NCI-H146 treated with DMSO at 0.1 percent for 48 hours (cell line): ENCODE data around the gene MYL5.
"Not testable (repeated sequence)": the region's sequence is repeated elsewhere in the genome, so short reads cannot be mapped to it uniquely, and the experiment has no call there.

ENCODE experiments used
- DNase-seq: peaks from one replicate; lab custom pipeline; 2025; ENCODE audit not compliant: unreplicated experiment; lab: John Stamatoyannopoulos, UW

Gene MYL5

GRCh38 chr4:674172-675035 is at the start of gene MYL5, which contains the start of gene ATP5ME:
MYL5 (plus strand) TSS chr4:674542; CDS start chr4:678027, 3,485 bp downstream.
ATP5ME (minus strand) TSS chr4:674276; CDS start chr4:674247, 29 bp downstream.
- peak; percentile 80 for DNase-seq

DNA sequence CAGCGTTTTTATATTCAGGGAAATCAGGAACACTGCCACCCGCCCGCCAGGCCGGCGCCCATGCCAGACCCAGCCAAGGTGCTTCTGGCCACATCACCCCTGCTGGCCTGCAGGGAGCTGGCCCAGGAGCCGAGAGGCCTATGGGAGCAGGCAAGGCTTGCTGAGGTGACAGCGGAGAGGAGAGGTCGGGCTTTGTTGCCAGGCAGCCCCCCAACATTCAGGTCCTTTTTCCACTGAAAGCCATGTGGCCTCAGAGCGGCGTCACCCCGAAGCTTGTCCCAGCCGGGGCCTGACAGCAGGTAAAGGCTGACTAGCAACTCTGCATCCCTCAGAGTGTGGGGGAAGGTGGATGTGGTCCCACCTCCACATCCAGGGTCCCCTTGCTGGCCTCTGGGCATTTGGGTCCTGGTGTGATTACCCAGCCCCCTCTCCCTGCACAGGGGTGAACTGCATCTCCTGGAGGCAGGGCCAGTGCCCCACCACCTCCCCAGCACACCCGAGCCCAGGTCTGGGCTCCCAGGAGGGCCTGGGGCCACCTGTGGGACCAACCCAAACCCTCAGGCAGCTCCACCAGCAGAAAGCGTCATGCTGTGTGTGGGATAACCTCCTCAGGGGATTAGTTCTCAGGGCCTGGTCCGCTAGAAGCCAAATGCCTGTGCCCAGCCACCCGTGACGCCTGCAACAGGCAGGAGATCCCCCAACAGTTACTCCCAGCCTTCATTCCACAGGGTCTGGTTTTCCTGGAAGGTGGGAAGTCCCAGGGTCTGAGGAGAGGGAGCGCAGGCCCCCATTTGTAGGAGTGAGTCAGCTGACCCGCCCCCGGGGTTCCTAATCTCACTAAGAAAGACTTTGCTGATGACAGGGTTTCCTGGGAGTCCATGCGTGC is 49.4 kb upstream of the MYL5 start, which contains the start of gene PDE6B:
PDE6B (plus strand) TSS at position 869 of the 886 bp plus-strand sequence. CDS start 54 bp downstream, outside the sequence.
- DNase-seq: no peak

- DNase-seq: no peak
Observed at GRCh38 chr4:625631-626161, 48.6 kb upstream of the MYL5 start.

DNA sequence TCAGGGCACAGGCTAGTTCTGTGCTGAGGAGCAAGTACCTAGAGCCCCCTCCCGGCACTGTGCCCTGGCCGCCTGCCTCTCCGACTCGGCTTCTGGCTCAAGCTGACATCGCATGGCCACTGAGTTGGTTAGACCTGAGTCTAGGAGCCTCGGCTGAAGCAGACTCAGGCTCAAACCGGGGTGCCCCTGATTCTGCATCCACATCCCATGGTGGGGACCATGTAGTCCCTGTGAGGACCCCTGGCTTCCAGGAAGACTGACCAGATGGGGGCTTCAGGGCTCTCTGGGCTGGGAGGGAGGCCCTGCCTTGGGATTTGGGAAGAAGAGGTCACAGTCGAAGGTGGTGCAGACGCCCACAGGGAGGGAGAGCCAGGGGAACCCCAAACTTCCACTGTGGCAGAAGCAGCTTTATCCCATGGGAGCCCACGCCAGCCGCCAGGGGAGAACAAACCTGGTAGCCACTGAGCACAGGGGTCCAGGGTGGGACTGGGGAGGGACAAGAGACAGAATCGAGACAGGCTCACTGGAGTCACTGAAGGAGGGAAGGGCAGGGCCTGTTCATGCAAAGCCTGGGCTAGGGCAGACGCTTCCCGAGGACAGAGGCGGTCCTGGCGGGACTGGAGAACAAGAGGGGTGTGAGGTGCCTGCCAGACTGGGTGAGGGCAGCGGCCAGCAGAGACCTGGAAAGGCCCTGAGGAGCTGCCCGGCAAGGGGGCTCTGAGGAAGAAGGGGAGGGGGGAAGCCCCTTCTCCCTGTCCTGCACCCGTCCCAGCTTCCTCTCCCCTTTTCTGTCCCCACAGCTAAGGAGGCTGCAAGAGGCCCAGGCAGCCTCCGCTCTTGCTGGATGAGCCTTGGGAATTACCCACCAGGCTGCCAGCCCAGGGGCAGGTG is 47.9 kb upstream of the MYL5 start:
- no peak for DNase-seq

DNA sequence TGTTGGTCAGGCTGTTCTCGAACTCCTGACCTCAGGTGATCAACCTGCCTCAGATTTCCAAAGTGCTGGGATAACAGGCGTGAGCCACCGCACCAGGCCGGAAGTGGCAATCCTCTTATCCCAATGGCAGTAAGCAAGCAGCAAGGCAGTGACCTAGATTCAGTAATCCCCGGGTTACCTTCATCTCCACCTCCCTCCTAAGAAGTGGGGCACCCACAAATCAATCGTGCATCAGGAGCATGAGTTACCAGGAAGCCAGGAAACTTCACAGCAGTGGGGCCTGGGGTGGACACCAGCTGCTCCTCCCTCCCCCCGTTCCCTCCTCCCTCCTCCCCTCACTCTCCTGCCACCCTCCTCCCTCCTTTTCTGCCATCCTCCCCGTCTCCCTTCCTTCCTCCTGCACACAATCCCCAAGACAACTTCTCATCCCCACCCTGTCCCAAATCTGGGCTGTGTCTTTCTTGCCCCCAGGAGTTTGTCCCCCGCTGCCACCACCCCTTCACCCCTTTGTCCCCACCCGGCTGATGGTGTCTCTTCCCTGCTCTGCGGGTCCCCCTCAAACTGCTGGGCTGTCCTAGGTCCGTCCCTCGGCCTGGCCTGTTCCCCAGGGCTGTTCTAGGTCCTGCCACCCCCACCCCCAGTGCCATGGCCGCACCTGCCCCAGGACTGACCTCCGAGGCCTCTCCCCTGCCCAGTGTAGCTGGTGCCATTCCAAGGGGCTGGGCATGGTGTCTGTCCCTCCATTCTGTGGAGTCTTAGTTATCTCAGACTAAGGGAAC is 46.8 kb upstream of the MYL5 start:
- no peak for DNase-seq

DNA sequence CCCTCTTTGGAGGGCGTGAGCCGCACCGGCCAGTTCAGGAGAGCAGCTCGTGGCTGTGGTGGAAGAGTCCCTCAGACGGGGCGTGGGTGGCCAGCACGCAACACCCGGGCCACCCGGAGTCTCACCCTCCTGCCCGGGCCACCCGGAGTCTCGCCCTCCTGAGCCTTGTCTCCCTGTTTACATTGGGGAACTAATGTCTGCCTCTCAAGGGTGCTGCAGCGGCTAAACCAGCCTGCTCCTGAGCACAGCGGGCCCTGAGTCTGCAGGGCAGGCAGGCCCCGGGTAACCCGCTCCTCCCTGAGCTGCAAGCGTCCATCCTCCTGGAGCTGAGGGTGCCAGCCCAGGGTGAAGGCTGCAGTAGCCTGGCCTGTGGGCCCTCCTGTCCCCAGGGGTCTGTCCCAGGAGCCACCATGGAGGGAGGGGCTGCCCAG is 46.0 kb upstream of the MYL5 start:
- DNase-seq: no peak

DNA sequence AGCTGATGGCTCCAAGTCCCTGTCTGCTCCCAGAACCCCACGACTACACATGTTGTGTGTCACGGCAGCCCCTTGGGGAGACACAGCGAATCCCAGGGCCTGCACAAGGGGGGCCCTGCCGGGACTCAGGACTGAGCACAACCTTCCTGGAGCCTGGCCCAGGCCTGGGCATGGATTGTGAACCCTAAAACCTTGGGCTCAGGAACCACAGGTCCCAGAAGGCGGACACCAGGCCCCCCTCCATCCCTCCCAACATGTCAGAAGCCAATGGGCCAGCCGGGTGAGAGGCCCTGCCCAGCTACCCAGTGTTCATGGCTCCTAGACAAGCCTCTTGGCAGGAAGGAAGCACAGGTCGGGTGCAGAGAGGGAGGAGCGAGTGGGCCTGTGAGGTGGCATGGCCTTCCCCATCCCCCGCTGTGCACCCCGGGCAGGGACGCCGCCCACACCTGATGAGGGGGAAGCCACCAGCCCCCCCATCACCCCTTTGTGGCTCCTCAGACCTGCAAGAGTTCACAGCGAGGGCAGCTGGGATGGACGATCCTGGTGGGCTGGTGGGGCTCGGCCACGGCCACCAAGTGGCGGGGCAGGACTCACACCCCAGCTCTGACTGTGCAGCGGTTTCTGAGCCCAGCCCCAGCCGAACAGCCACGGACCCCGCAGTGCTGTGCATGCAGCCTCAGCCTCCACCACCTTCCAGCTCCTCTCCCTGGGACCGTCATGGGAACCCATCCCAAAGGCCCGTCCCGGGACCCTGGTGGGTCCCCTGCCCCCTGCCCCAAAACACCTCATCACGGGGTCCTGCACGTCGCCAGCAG is 45.3 kb upstream of the MYL5 start:
- DNase-seq: no peak

GRCh38 chr4:629636-629914 is 44.8 kb upstream of the MYL5 start:
- no peak for DNase-seq

DNA sequence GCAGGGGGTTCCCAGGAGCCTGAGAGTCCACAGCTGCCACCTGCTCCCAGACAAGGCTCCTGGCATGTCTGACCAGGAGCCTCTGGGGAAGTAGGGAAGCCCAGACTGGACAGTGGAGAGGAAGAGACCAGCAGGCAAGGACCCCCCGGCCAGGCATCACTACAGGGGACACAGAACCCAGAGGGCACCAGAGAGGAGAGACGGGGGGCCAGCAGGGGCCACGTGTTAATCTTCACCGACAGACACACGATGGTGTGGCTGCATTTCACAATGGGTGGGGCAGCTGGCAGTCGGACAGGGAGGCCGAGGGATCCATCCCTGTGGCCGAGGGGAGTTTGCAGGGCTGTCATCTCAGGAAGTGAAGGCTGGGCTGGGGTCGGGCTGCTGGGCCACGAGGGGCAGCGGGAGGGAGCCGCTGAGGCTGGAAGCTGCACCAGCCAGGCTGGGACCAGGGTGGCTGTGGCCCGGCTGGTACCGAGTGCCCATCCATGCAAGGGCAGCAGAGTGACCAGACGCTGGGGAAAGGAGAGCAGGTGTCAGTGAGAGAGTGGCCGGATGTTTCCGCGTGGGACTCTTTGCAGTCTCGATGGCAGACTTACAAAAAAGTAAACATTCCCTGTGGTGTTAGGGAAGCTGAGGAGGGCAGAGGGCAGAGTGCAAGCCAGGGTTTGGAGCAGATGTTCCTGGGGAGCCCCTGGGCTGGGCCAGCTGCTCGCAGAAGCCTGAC is 44.3 kb upstream of the MYL5 start:
- DNase-seq: peak; percentile 37

- no peak for DNase-seq
Observed at GRCh38 chr4:630656-631055, 43.7 kb upstream of the MYL5 start.

- no peak for DNase-seq
Observed at GRCh38 chr4:632196-632790, 42.0 kb upstream of the MYL5 start.

GRCh38 chr4:632926-633325 is 41.4 kb upstream of the MYL5 start:
- peak; percentile 82 for DNase-seq

GRCh38 chr4:633406-633805 is 40.9 kb upstream of the MYL5 start:
- DNase-seq: peak; percentile 43

GRCh38 chr4:633976-634598 is 40.3 kb upstream of the MYL5 start:
- peak; percentile 47 for DNase-seq

DNA sequence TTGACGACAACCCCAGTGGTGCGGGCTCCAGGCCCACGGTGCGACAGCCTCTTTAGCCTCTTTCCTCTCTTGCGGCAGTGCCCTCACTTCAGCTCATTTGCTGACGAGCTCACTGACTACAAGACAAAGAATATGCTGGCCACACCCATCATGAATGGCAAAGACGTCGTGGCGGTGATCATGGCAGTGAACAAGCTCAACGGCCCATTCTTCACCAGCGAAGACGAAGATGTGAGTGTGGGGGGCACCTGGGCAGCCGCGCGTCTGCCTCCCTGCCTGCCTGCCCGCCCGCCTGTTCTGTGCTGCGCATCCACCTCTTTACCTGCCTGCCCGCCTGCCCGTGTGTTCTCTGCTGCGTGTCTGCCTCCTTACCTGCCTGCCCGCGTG is 39.8 kb upstream of the MYL5 start:
- no peak for DNase-seq

- DNase-seq: not testable (repeated sequence)
Observed at GRCh38 chr4:635066-635835, 39.1 kb upstream of the MYL5 start.
